Measurements from ENCODE around the gene CRYBG2.

The CRYBG2 gene

DNA sequence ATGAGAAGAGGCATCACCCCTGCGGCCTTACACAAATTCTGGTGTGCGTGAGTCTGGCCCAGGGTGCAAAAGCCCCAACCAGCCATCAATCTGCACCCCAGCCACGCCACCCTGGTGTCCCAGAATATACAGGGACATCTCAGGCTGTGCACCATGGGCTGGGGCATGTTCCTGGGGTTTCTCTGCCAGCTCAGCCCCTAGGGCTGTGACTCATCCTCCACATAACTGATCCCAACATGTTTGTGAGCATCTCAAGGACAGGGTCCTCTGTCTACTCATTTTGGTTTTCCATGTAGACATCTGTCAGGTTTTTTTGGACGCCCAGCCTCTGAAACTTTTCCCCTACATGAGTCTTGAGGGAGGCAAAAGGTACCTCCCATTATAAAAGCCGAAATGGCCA is 18.1 kb upstream of the CRYBG2 start:
- Histone ChIP-seq H3K4me1 (ENCODE audit: control insufficient read depth, insufficient read depth, low read length) (no peaks in the 10 kb centered on the region), H3K27me3 (ENCODE audit: control insufficient read depth, insufficient read depth, low read length, poor library complexity, severe bottlenecking) (no peaks in the 10 kb centered on the region), H3K4me3 (ENCODE audit: insufficient read depth, low read depth, low read length) (no peak overlapping the region), H3K36me3 (ENCODE audit: control insufficient read depth, insufficient read depth, low read length) (no peaks in the 10 kb centered on the region), H3K27ac (ENCODE audit: insufficient read depth, low read depth, low read length, poor library complexity, severe bottlenecking) (no peak overlapping the region), H3K9me3 (ENCODE audit: control insufficient read depth, low read length) (no peaks in the 10 kb centered on the region)
- WGBS, 2 experiments = 91 to 94% methylated on average over 5 of the region's 5 CpGs

DNA sequence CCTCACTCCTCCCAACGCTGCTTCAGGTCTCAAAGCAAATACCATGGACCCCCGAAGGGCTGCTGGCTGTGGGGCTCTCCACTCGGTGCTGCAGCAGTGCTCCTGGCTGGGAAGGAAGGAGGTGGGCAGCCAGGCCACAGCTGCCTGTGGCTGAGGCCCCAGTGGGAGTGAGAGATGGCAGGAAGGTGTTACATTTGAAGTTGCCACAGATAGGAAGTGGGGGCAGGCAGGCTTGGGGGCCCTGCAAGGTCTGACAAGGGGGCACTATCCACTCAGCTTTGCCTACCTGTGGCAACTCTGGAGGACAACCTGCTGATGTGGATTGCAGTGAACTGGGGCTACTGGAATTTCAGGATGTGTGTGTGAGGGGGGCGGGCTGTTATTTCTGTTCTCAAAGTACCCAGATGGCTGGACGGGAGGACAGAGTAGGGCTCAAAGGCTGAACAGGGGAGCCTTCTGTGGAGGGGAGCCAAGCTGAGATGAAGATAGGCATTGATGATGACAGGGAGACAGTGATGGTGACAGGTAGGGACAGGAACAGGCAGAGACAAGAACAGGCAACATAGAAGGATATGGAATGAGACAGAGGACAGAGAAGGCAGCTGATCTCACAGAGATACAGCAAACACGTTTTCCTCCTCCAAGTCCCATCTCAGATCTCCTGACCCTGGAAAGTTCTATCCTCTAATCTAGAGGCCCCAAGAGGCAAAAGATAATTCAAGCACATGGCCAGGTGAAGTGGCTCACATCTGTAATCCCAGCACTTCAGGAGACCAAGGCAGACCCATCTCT is 16.9 kb upstream of the CRYBG2 start:
- whole genome bisulfite sequencing, 2 experiments = 80 to 82% methylated on average over 6 of the region's 6 CpGs
- H3K4me1 ChIP-seq (ENCODE audit: control insufficient read depth, insufficient read depth, low read length) = no peaks in the 10 kb centered on the region
- H3K36me3 ChIP-seq (ENCODE audit: control insufficient read depth, insufficient read depth, low read length) = no peaks in the 10 kb centered on the region
- no peaks in the 10 kb centered on the region for H3K27me3 ChIP-seq (ENCODE audit: control insufficient read depth, insufficient read depth, low read length, poor library complexity, severe bottlenecking)
- no peak overlapping the region for H3K27ac ChIP-seq (ENCODE audit: insufficient read depth, low read depth, low read length, poor library complexity, severe bottlenecking)
- no peak overlapping the region for H3K4me3 ChIP-seq (ENCODE audit: insufficient read depth, low read depth, low read length)
- no peaks in the 10 kb centered on the region for H3K9me3 ChIP-seq (ENCODE audit: control insufficient read depth, low read length)

DNA sequence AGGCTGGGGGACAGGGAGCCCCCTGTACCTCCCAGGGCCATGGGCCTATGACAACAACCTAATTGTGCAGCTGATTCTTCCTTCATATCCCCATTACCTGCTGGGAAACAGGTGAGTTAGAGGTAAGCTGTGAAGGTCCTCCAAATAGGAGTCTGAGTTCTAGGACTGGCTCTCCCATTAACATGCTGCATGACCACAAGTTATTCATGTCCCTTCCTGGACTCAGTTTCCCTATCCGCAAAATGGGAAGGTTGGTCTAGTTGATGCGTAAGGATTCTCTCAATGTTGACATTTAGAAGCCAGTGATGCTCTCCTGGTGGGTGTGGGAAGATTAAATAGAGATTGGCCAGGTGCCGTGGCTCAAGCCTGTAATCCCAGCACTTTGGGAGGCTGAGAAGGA is 14.6 kb upstream of the CRYBG2 start:
- no peaks in the 10 kb centered on the region for H3K27me3 ChIP-seq (ENCODE audit: control insufficient read depth, insufficient read depth, low read length, poor library complexity, severe bottlenecking)
- no peak overlapping the region for H3K27ac ChIP-seq (ENCODE audit: insufficient read depth, low read depth, low read length, poor library complexity, severe bottlenecking)
- H3K9me3 ChIP-seq (ENCODE audit: control insufficient read depth, low read length) = no peaks in the 10 kb centered on the region
- no peaks in the 10 kb centered on the region for H3K36me3 ChIP-seq (ENCODE audit: control insufficient read depth, insufficient read depth, low read length)
- H3K4me1 ChIP-seq (ENCODE audit: control insufficient read depth, insufficient read depth, low read length) = no peaks in the 10 kb centered on the region
- H3K4me3 ChIP-seq (ENCODE audit: insufficient read depth, low read depth, low read length) = no peak overlapping the region
- 94 to 98% methylated on average over 3 of the region's 3 CpGs for WGBS, 2 experiments

DNA sequence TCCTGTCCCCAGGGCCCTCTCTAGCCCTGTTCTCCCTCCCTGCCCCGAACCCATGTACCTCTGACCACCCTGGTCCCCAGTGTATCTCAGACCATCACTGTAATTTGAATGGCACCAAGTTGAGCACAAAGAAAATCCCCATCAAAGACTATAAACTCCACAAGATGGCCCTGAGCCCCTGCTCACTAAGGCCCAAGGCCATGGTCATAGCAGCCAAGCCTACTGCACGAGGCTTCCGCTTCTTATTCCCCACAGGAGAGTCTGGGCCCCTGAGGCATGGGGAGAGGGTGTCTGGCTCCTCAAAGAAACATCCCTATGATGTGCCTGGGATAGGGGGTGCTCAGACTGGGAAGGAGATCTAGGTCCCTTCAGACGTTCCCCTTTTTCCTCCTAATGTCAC is 14.1 kb upstream of the CRYBG2 start:
- H3K4me3 ChIP-seq (ENCODE audit: insufficient read depth, low read depth, low read length) = no peak overlapping the region
- peaks cover under 1% of the 10 kb centered on the region for H3K27me3 ChIP-seq (ENCODE audit: control insufficient read depth, insufficient read depth, low read length, poor library complexity, severe bottlenecking)
- no peaks in the 10 kb centered on the region for H3K9me3 ChIP-seq (ENCODE audit: control insufficient read depth, low read length)
- H3K36me3 ChIP-seq (ENCODE audit: control insufficient read depth, insufficient read depth, low read length) = no peaks in the 10 kb centered on the region
- WGBS, 2 experiments = 89 to 91% methylated on average over 4 of the region's 4 CpGs
- H3K27ac ChIP-seq (ENCODE audit: insufficient read depth, low read depth, low read length, poor library complexity, severe bottlenecking) = no peak overlapping the region
- H3K4me1 ChIP-seq (ENCODE audit: control insufficient read depth, insufficient read depth, low read length) = no peaks in the 10 kb centered on the region

DNA sequence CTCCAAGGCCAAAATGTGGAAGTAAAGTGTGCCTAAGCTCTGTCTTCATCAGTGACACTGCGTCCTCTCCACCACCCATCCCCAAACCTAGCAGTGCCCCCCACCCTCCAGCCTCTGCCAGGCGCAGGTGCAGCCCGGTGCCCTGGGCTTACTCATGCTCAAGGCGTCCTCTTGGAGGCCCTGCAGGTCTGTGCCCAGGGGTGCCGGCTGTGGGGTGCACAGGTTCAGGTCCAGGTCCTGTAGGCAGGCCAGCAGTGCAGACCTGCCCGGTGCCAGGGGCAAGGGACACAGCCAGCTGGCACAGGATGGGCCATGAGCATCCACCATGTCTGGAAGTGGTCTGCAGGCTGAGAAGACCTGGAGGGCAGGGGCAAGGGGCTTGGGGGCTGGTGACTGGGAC is 13.5 kb upstream of the CRYBG2 start:
- no peaks in the 10 kb centered on the region for H3K36me3 ChIP-seq (ENCODE audit: control insufficient read depth, insufficient read depth, low read length)
- H3K9me3 ChIP-seq (ENCODE audit: control insufficient read depth, low read length) = no peaks in the 10 kb centered on the region
- no peak overlapping the region for H3K27ac ChIP-seq (ENCODE audit: insufficient read depth, low read depth, low read length, poor library complexity, severe bottlenecking)
- peaks cover 6% of the 10 kb centered on the region for H3K27me3 ChIP-seq (ENCODE audit: control insufficient read depth, insufficient read depth, low read length, poor library complexity, severe bottlenecking)
- 92% methylated on average over 6 of the region's 6 CpGs for WGBS, 2 experiments
- H3K4me1 ChIP-seq (ENCODE audit: control insufficient read depth, insufficient read depth, low read length) = no peaks in the 10 kb centered on the region
- no peak overlapping the region for H3K4me3 ChIP-seq (ENCODE audit: insufficient read depth, low read depth, low read length)

DNA sequence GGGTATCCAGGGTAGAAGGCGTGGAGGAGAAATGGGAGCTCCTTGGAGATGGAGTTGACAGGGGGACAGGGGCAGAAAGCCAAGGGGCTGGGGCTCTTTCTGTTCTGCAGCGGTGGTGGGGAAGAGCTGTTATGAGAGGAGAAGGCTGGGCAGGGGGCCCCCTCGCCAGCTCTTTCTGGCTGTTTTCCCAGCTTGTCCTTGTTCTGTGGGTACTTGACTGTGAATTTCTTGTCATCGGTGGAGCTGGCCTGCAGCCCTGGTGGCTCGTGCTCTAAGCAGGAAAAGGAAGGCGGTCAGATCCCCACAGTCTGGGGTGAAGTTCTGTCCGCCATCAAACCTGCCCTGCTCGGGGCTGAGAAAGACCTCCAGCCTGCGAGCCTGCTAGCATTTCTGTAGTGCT is 11.0 kb upstream of the CRYBG2 start:
- WGBS, 2 experiments = 92 to 94% methylated on average over 9 of the region's 9 CpGs
- H3K4me3 ChIP-seq (ENCODE audit: insufficient read depth, low read depth, low read length) = no peak overlapping the region
- H3K27ac ChIP-seq (ENCODE audit: insufficient read depth, low read depth, low read length, poor library complexity, severe bottlenecking) = no peak overlapping the region
- peaks cover 6% of the 10 kb centered on the region for H3K4me1 ChIP-seq (ENCODE audit: control insufficient read depth, insufficient read depth, low read length)
- peaks cover 31% of the 10 kb centered on the region for H3K27me3 ChIP-seq (ENCODE audit: control insufficient read depth, insufficient read depth, low read length, poor library complexity, severe bottlenecking)
- H3K9me3 ChIP-seq (ENCODE audit: control insufficient read depth, low read length) = no peaks in the 10 kb centered on the region
- H3K36me3 ChIP-seq (ENCODE audit: control insufficient read depth, insufficient read depth, low read length) = no peaks in the 10 kb centered on the region

DNA sequence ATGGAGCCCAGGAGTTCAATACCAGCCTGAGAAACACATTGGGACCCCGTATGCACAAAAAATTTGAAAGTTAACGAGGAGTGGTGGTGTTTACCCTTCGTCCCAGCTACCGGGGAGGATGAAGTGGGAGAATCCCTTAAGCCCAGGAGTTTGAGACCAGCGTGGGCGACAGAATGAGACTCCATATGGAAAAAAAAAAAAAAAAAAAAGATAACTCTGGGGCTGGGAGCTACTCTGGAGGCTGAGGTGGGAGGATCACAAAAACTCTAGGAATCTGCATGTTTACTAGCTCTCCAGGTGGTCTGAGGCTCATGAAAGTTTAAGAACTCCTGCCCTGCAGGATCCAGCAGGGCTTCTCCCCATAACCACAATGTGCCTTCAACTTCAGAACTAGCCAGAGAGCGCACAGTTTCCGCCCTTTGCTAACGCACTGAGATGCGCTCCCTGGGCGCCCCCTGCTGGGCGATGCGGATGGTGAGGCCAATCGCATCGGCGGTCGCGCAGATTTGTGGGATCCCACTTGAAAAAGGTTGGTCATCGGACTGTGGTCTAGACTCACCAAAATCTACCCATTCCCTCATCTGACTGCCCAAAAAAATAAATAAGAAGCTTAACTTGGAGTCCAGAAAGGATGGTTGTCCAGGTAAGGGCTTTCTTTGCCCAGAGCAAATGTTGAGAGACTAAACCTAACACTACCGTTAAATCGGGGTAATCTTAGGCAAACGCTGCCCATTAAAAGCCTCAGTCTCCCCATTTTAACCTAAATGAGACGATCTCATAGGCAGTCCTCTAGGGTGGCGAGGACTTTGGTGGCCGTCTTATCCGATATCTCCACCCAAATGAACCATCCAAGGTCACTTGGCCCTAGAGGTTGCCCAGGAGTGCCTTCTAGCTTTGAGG is 9.9 kb upstream of the CRYBG2 start:
- H3K27ac ChIP-seq (ENCODE audit: insufficient read depth, low read depth, low read length, poor library complexity, severe bottlenecking) = no peak overlapping the region
- 43 to 45% methylated on average over 26 of the region's 26 CpGs for WGBS, 2 experiments
- peaks cover 42% of the 10 kb centered on the region for H3K27me3 ChIP-seq (ENCODE audit: control insufficient read depth, insufficient read depth, low read length, poor library complexity, severe bottlenecking)
- peaks cover 6% of the 10 kb centered on the region for H3K4me1 ChIP-seq (ENCODE audit: control insufficient read depth, insufficient read depth, low read length)
- H3K36me3 ChIP-seq (ENCODE audit: control insufficient read depth, insufficient read depth, low read length) = no peaks in the 10 kb centered on the region
- no peaks in the 10 kb centered on the region for H3K9me3 ChIP-seq (ENCODE audit: control insufficient read depth, low read length)
- no peak overlapping the region for H3K4me3 ChIP-seq (ENCODE audit: insufficient read depth, low read depth, low read length)

DNA sequence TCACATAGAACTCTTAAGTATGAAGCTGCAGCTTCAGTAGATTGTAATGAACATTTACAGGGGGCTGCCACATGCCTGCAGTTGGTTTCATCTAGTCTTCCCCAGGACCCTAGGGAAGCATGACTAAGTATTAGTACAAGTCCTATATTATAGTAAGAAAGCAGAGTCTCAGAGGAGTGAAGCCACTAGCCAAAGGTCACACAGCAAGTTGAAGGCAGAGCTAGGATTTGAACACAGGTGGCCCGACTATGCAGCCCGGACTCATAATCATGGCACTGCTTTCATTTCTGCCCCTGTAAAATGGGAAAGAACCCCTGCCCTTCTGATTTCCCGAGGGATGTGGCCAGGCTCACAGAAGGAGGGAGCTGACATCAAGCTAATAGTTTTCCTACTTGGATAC is 8.4 kb upstream of the CRYBG2 start:
- no peaks in the 10 kb centered on the region for H3K36me3 ChIP-seq (ENCODE audit: control insufficient read depth, insufficient read depth, low read length)
- 95 to 96% methylated on average over 3 of the region's 3 CpGs for WGBS, 2 experiments
- H3K9me3 ChIP-seq (ENCODE audit: control insufficient read depth, low read length) = no peaks in the 10 kb centered on the region
- no peak overlapping the region for H3K4me3 ChIP-seq (ENCODE audit: insufficient read depth, low read depth, low read length)
- no peak overlapping the region for H3K27ac ChIP-seq (ENCODE audit: insufficient read depth, low read depth, low read length, poor library complexity, severe bottlenecking)
- H3K27me3 ChIP-seq (ENCODE audit: control insufficient read depth, insufficient read depth, low read length, poor library complexity, severe bottlenecking) = peaks cover 46% of the 10 kb centered on the region
- H3K4me1 ChIP-seq (ENCODE audit: control insufficient read depth, insufficient read depth, low read length) = peaks cover 6% of the 10 kb centered on the region

DNA sequence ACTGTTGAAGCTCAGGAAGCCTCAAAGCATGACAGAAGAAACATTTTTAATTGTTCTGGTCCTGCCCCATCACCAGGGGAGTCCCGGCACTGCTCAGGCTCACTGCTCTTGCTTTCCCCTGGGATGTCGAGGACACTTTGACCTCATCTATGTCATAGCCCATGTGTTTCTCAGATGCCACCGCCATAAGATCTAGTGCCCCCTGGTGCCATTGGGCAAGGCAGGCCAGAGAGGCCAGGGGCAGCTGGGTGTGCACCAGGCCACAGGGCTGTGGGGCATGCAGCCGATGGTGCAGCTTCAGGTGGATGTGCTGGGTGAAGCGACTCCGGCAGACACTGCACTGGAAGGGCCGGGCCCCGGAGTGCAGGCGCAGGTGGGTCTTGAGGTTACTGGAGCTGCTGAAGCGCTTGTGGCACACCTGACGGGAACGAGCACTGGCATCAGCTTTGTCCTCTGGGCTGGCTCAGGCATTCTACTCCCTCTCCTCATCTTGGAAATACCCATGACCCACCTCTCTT is 7.7 kb upstream of the CRYBG2 start:
- no peaks in the 10 kb centered on the region for H3K9me3 ChIP-seq (ENCODE audit: control insufficient read depth, low read length)
- H3K4me1 ChIP-seq (ENCODE audit: control insufficient read depth, insufficient read depth, low read length) = peaks cover 11% of the 10 kb centered on the region
- no peaks in the 10 kb centered on the region for H3K36me3 ChIP-seq (ENCODE audit: control insufficient read depth, insufficient read depth, low read length)
- H3K27ac ChIP-seq (ENCODE audit: insufficient read depth, low read depth, low read length, poor library complexity, severe bottlenecking) = no peak overlapping the region
- H3K4me3 ChIP-seq (ENCODE audit: insufficient read depth, low read depth, low read length) = no peak overlapping the region
- peaks cover 46% of the 10 kb centered on the region for H3K27me3 ChIP-seq (ENCODE audit: control insufficient read depth, insufficient read depth, low read length, poor library complexity, severe bottlenecking)
- 91% methylated on average over 12 of the region's 12 CpGs for WGBS, 2 experiments
